ENCODE results near the gene WDR20.
"Not testable (repeated sequence)": the region's sequence is repeated elsewhere in the genome, so short reads cannot be mapped to it uniquely, and the experiment has no call there.

Gene WDR20

DNA sequence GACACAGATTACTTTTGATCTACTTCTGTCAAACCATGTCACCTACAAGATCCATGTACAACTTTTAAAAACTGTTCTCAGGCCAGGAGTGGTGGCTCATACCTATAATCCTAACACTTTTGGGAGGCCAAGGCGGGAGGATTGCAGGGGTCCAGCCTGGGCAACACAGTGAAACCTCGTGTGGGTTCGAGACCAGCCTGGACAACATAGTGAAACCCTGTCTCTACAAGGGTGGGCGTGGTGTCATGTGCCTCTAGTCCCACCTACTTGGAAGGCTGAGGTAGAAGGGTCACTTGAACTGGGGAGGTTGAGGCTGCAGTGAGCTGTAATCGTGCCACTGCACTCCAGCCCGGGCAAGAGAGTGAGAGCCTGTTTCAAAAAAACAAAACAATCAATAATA is 5.7 kb downstream of the WDR20 start:
- H3K4me3 ChIP-seq (ENCODE audit: low read depth, low read length), result no peak overlapping the region
- H3K36me3 ChIP-seq, result peaks cover 4% of the 10 kb centered on the region
- DNase-seq, result no peak

DNA sequence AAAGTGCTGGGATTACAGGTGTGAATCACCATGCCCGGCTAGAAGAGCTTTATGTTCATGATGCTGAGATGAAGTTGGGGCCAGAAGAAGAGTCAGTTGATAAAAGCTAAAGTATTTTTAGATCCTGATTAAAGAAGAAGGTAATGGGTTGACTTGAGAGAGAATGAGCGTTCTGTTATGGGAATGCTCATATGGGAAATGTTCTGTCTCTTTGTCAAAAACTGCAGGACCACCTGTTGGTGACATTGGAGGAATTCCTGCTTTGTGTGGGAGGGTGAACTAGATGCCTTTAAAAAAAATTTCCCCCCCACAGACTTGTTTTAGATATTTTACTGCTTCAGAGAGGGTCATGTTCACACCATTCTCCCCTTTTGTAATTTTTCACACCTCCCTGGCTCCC is 6.7 kb downstream of the WDR20 start:
- no peak for DNase-seq
- peaks cover 4% of the 10 kb centered on the region for H3K36me3 ChIP-seq
- H3K9me3 ChIP-seq (ENCODE audit: severe bottlenecking), result no peaks in the 10 kb centered on the region
- H3K27ac ChIP-seq, result no peak overlapping the region
- no peaks in the 10 kb centered on the region for H3K27me3 ChIP-seq (ENCODE audit: insufficient read depth, low read depth, severe bottlenecking)
- no peak overlapping the region for H3K4me3 ChIP-seq (ENCODE audit: low read depth, low read length)
- TF ChIP-seq, protein P1, sequence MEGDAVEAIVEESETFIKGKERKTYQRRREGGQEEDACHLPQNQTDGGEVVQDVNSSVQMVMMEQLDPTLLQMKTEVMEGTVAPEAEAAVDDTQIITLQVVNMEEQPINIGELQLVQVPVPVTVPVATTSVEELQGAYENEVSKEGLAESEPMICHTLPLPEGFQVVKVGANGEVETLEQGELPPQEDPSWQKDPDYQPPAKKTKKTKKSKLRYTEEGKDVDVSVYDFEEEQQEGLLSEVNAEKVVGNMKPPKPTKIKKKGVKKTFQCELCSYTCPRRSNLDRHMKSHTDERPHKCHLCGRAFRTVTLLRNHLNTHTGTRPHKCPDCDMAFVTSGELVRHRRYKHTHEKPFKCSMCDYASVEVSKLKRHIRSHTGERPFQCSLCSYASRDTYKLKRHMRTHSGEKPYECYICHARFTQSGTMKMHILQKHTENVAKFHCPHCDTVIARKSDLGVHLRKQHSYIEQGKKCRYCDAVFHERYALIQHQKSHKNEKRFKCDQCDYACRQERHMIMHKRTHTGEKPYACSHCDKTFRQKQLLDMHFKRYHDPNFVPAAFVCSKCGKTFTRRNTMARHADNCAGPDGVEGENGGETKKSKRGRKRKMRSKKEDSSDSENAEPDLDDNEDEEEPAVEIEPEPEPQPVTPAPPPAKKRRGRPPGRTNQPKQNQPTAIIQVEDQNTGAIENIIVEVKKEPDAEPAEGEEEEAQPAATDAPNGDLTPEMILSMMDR (IDR thresholded peaks at IDR 0.05; ENCODE audit: low read depth, low read length), result no peak

More for the DNA sequence above, 5.7 kb downstream of the WDR20 start:
- Histone ChIP-seq H3K27ac (no peak overlapping the region), H3K27me3 (ENCODE audit: insufficient read depth, low read depth, severe bottlenecking) (no peaks in the 10 kb centered on the region), H3K9me3 (ENCODE audit: severe bottlenecking) (no peaks in the 10 kb centered on the region)
- TF ChIP-seq, protein P1 (IDR thresholded peaks at IDR 0.05; ENCODE audit: low read depth, low read length), result no peak

DNA sequence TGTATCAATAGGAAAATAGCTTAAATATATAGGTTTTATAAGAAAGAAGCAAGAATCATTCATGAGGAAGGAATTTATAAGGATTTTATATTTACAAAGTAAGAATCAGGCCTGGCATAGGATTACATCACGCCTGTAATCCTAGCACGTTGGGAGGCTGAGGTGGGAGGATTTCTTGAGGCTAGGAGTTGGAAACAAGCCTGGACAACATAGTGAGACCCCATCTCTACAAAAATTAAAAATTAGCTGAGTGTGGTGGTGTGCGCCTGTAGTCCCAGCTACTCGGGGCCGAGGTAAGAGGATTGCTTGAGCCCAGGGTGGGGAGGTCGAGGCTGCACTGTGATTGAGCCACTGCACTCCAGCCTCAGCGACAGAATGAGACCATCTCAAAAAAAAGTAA is 10.4 kb downstream of the WDR20 start:
- DNase-seq, result no peak

DNA sequence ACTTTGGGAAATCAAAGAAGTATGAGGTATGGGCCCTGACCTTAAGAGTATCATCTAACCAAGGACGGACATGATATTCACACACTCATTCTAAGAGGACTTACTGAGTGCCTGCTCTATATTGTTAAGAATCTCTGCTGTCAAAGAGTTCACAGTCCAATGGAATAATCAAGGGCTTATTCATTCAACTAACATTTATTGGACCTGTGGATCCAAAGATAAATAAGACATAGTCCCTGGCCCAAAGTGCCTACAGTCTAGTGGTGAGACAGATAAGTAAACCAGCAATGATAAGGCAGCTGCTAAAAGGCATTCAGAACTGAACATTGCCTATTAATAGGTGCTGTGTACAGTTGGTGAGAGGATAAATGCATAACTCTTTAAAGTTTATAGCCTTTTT is 11.0 kb downstream of the WDR20 start:
- Histone ChIP-seq H3K36me3 (peaks cover 12% of the 10 kb centered on the region), H3K27ac (no peak overlapping the region), H3K27me3 (ENCODE audit: insufficient read depth, low read depth, severe bottlenecking) (no peaks in the 10 kb centered on the region), H3K4me3 (ENCODE audit: low read depth, low read length) (no peak overlapping the region), H3K9me3 (ENCODE audit: severe bottlenecking) (peaks cover 4% of the 10 kb centered on the region)
- TF ChIP-seq, protein P1 (IDR thresholded peaks at IDR 0.05; ENCODE audit: low read depth, low read length), result no peak
- no peak for DNase-seq

More for the DNA sequence above, 10.4 kb downstream of the WDR20 start:
- Histone ChIP-seq H3K4me3 (ENCODE audit: low read depth, low read length) (no peak overlapping the region), H3K9me3 (ENCODE audit: severe bottlenecking) (peaks cover 4% of the 10 kb centered on the region), H3K27me3 (ENCODE audit: insufficient read depth, low read depth, severe bottlenecking) (no peaks in the 10 kb centered on the region), H3K36me3 (peaks cover 12% of the 10 kb centered on the region), H3K27ac (no peak overlapping the region)
- TF ChIP-seq, protein P1 (IDR thresholded peaks at IDR 0.05; ENCODE audit: low read depth, low read length), result no peak

DNA sequence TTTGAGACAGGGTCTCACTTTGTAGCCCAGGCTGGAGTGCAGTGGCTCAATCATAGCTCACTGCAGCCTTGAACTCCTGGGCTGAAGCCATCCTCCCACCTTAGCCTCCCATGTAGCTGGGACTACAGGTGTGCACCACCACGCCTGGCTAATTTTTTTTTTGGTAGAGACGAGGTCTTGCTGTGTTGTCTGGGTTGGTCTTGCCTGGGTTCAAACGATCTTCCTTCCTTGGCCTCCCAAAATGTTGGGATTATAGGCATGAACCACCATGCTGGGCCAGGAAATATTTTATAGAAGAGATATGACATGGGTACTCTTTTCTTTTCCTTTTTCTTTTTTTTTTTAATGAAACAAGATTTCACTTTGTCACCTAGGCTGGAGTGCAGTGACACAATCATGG is 11.7 kb downstream of the WDR20 start:
- DNase-seq; H3K9me3 ChIP-seq (ENCODE audit: severe bottlenecking); H3K27me3 ChIP-seq (ENCODE audit: insufficient read depth, low read depth, severe bottlenecking): not testable (repeated sequence)

DNA sequence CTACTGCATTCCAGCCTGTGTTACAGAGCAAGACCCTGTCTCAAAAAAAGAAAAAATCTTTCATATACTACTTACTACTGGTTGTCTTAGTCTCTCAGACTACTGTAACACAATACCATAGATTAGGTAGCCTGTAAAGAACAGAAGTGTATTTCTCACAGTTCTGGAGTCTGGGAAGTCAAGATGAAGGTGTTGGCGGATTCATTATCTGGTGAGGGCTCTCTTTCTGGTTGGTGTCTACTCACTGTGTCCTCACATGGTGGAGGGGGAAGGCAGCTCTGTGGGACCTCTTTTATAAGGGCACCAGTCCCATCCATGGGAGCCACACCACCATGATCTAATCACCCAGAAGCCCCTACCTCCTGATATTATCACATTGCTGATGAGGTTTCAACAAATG is 14.4 kb downstream of the WDR20 start:
- H3K4me3 ChIP-seq (ENCODE audit: low read depth, low read length), result no peak overlapping the region
- peaks cover 14% of the 10 kb centered on the region for H3K36me3 ChIP-seq
- no peak overlapping the region for H3K27ac ChIP-seq
- H3K9me3 ChIP-seq (ENCODE audit: severe bottlenecking), result peaks cover 4% of the 10 kb centered on the region
- no peaks in the 10 kb centered on the region for H3K27me3 ChIP-seq (ENCODE audit: insufficient read depth, low read depth, severe bottlenecking)
- DNase-seq, result no peak
- TF ChIP-seq, protein P1 (IDR thresholded peaks at IDR 0.05; ENCODE audit: low read depth, low read length), result no peak

More for the DNA sequence above, 11.7 kb downstream of the WDR20 start:
- peaks cover 12% of the 10 kb centered on the region for H3K36me3 ChIP-seq
- not testable (repeated sequence) for H3K27ac ChIP-seq; H3K4me3 ChIP-seq (ENCODE audit: low read depth, low read length)

Data from WERI-Rb-1 (cell line).